Fibroblast of lung (primary cell): ENCODE data around the gene PITX3. TPM values are rescaled to one million over a fixed set of nuclear protein-coding genes. Genes with fewer than 3 reads are reported as not detected.
A peak's percentile ranks its signal among the peaks of the same experiment; 100 is the strongest.

Experiments
- DNase-seq, 2 donors: peaks; one replicate each; pipeline versions ENCODE4 v3.0.0 to v3.0.0-alpha.2; 2010; ENCODE audit warnings: low read depth in 2 of 2
- H2AFZ ChIP-seq: 2 replicates; pipeline ENCODE4 v1.5.1; 2012; ENCODE audit warnings: low read length, control low read depth, inconsistent platforms
- H3K27ac ChIP-seq: 2 replicates; pipeline ENCODE4 v1.5.1; 2011; ENCODE audit warnings: low read length, control low read depth; ENCODE audit not compliant: insufficient read depth
- H3K27me3 ChIP-seq: 2 replicates; pipeline ENCODE4 v1.5.1; 2011; ENCODE audit warnings: mild to moderate bottlenecking, low read length; ENCODE audit not compliant: control insufficient read depth, insufficient read depth
- H3K36me3 ChIP-seq: 2 replicates; pipeline ENCODE4 v1.5.1; 2011; ENCODE audit warnings: low read length; ENCODE audit not compliant: control insufficient read depth, insufficient read depth
- H3K4me1 ChIP-seq: 2 replicates; pipeline ENCODE4 v1.5.1; 2011; ENCODE audit warnings: low read length; ENCODE audit not compliant: control insufficient read depth, insufficient read depth; ENCODE audit errors: extremely low read depth
- H3K4me2 ChIP-seq: 2 replicates; pipeline ENCODE4 v1.5.1; 2011; ENCODE audit warnings: low read length, control low read depth; ENCODE audit not compliant: insufficient read depth; ENCODE audit errors: extremely low read depth
- H3K4me3 ChIP-seq, 4 experiments: fragments of 200-600 bp in 1 of 4; sonication (generic) in 1 of 4; replicated peaks in 1 of 4; 2 replicates each; pipeline ENCODE4 v1.5.1; 2011 to 2016; ENCODE audit warnings: low read length in 4 of 4, low read depth in 3 of 4, mild to moderate bottlenecking in 3 of 4, control low read depth in 2 of 4, inconsistent platforms in 1 of 4, mixed read lengths in 1 of 4; ENCODE audit not compliant: insufficient read depth in 1 of 4; ENCODE audit errors: control extremely low read depth in 1 of 4
- H3K79me2 ChIP-seq: 2 replicates; pipeline ENCODE4 v1.5.1; 2012; ENCODE audit warnings: mild to moderate bottlenecking, low read length, inconsistent platforms; ENCODE audit not compliant: control insufficient read depth, insufficient read depth
- H3K9ac ChIP-seq: 2 replicates; pipeline ENCODE4 v1.5.1; 2011; ENCODE audit warnings: mild to moderate bottlenecking, low read length, control low read depth; ENCODE audit not compliant: insufficient read depth
- H3K9me3 ChIP-seq: 2 replicates; pipeline ENCODE4 v1.5.1; 2012; ENCODE audit warnings: low read depth, low read length; ENCODE audit not compliant: control insufficient read depth, insufficient read depth
- H4K20me1 ChIP-seq: 2 replicates; pipeline ENCODE4 v1.5.1; 2011; ENCODE audit warnings: low read length; ENCODE audit not compliant: control insufficient read depth, insufficient read depth; ENCODE audit errors: extremely low read depth
- CTCF ChIP-seq, 2 donors: IDR thresholded peaks in 1 of 2; conservative IDR thresholded peaks in 1 of 2; 1 replicate in 1 of 2; 2 replicates in 1 of 2; pipeline ENCODE4 v1.5.1; 2011 to 2012; ENCODE audit warnings: low read length in 2 of 2, control low read depth in 1 of 2, inconsistent platforms in 1 of 2, low read depth in 1 of 2, mild to moderate bottlenecking in 1 of 2
- EZH2 ChIP-seq: IDR thresholded peaks from 2 replicates; pipeline ENCODE4 v1.5.1; 2012; ENCODE audit warnings: low read length, control low read depth, mild to moderate bottlenecking; ENCODE audit errors: missing control alignments
- polyA plus RNA-seq, 2 donors: library from polyadenylated mRNA; depleted of rRNA in 1 of 2; stranded (reverse) in 1 of 2; unstranded in 1 of 2; fragments of >200 nt; gene quantifications; 2 replicates each; pipeline ENCODE4 v1.2.1, GENCODE V29; 2011 to 2012; ENCODE audit warnings: missing spikeins in 1 of 2
- total RNA-seq: library from RNA; depleted of rRNA; stranded (reverse); fragments of >200 nt; gene quantifications from 2 replicates; pipeline ENCODE4 v1.2.1, GENCODE V29; 2014

PITX3 gene
- total and polyA plus RNA-seq, 2 donors (not counting 1 experiment from before 2014, with no cell fraction given) = not detected

GRCh38 chr10:102269017-102269416, 27.7 kb upstream of the PITX3 start:
- Histone ChIP-seq H3K27ac (no peak overlapping the region), H3K27me3 (no peaks in the 10 kb centered on the region), H3K4me1 (peaks cover 17% of the 10 kb centered on the region), H3K4me3 (no peak overlapping the region), H2AFZ (no peak overlapping the region), H3K79me2 (peaks cover 56% of the 10 kb centered on the region), H3K9me3 (no peaks in the 10 kb centered on the region), H3K4me2 (no peak overlapping the region), H4K20me1 (peaks cover 2% of the 10 kb centered on the region), H3K9ac (no peak overlapping the region), H3K36me3 (no peaks in the 10 kb centered on the region)
- TF ChIP-seq CTCF (conservative IDR thresholded peaks at IDR 0.05 in 1 of 2, IDR thresholded peaks at IDR 0.05 in 1 of 2; ENCODE audit: low read depth in 1 of 2, low read length in 2 of 2) (no peak), EZH2 (no peak)
- DNase-seq = peak in 1 of 2 donors; percentile 6

GRCh38 chr10:102268375-102268888, 27.1 kb upstream of the PITX3 start:
- Histone ChIP-seq H3K27ac (peak overlapping the region; percentile 4), H3K9me3 (no peaks in the 10 kb centered on the region), H3K9ac (no peak overlapping the region), H2AFZ (no peak overlapping the region), H3K27me3 (no peaks in the 10 kb centered on the region), H3K4me1 (peaks cover 17% of the 10 kb centered on the region), H3K4me3 (no peak overlapping the region), H3K79me2 (peaks cover 53% of the 10 kb centered on the region), H3K36me3 (no peaks in the 10 kb centered on the region), H3K4me2 (no peak overlapping the region), H4K20me1 (peaks cover 2% of the 10 kb centered on the region)
- peak; percentile 57 to 71 for DNase-seq
- TF ChIP-seq EZH2 (no peak), CTCF (conservative IDR thresholded peaks at IDR 0.05 in 1 of 2, IDR thresholded peaks at IDR 0.05 in 1 of 2; ENCODE audit: low read depth in 1 of 2, low read length in 2 of 2) (peak in 1 of 2 donors; percentile 11)

- TF ChIP-seq CTCF (conservative IDR thresholded peaks at IDR 0.05 in 1 of 2, IDR thresholded peaks at IDR 0.05 in 1 of 2; ENCODE audit: low read depth in 1 of 2, low read length in 2 of 2) (no peak), EZH2 (no peak)
- no peaks in the 10 kb centered on the region for H3K27me3 ChIP-seq
- peak; percentile 70 to 77 for DNase-seq
- H3K9ac ChIP-seq = no peak overlapping the region
- peak overlapping the region; percentile 33 for H3K4me2 ChIP-seq
- H2AFZ ChIP-seq = no peak overlapping the region
- H3K4me1 ChIP-seq = peaks cover 17% of the 10 kb centered on the region
- peaks cover 2% of the 10 kb centered on the region for H4K20me1 ChIP-seq
- H3K79me2 ChIP-seq = peaks cover 51% of the 10 kb centered on the region
- H3K36me3 ChIP-seq = no peaks in the 10 kb centered on the region
- H3K4me3 ChIP-seq = no peak overlapping the region
- H3K27ac ChIP-seq = no peak overlapping the region
- no peaks in the 10 kb centered on the region for H3K9me3 ChIP-seq
Measured at GRCh38 chr10:102267748-102268147, 26.4 kb upstream of the PITX3 start.
